DOHH2 (cell line): Measurements from ENCODE around the gene FGFR3.
"Not testable (repeated sequence)": the region's sequence is repeated elsewhere in the genome, so short reads cannot be mapped to it uniquely, and the experiment has no call there.

ENCODE experiments used
- H3F3A ChIP-seq: fragments of 200-600 bp; sonication (generic), shearing (Covaris generic); 2 replicates; pipeline ENCODE4 v1.6.0; 2016; ENCODE audit warnings: antibody characterized with exemption, mild to moderate bottlenecking; ENCODE audit not compliant: control insufficient read depth, insufficient read depth
- H3K27ac ChIP-seq: fragments of 200-600 bp; sonication (generic); 2 replicates; pipeline ENCODE4 v1.5.1; 2014; ENCODE audit warnings: low read depth, mild to moderate bottlenecking, low read length, moderate library complexity
- H3K27me3 ChIP-seq: fragments of 200-600 bp; sonication (generic); 2 replicates; pipeline ENCODE4 v1.6.1; 2014; ENCODE audit warnings: mild to moderate bottlenecking, low read length, mixed read lengths; ENCODE audit not compliant: control insufficient read depth
- H3K36me3 ChIP-seq: fragments of 200-600 bp; sonication (generic); 2 replicates; pipeline ENCODE4 v1.6.1; 2014; ENCODE audit warnings: mild to moderate bottlenecking, low read length, moderate library complexity, mixed read lengths; ENCODE audit not compliant: control insufficient read depth
- H3K4me1 ChIP-seq: fragments of 200-600 bp; sonication (generic); 2 replicates; pipeline ENCODE4 v1.6.1; 2014; ENCODE audit warnings: mild to moderate bottlenecking, low read length, mixed read lengths; ENCODE audit not compliant: control insufficient read depth
- H3K4me2 ChIP-seq: fragments of 200-600 bp; sonication (generic); 2 replicates; pipeline ENCODE4 v1.6.0; 2014; ENCODE audit warnings: mild to moderate bottlenecking, low read length, moderate library complexity
- H3K4me3 ChIP-seq: fragments of 200-600 bp; sonication (generic); 2 replicates; pipeline ENCODE4 v1.5.1; 2014; ENCODE audit warnings: mild to moderate bottlenecking, low read length, mixed read lengths
- H3K79me2 ChIP-seq: fragments of 200-600 bp; sonication (generic); 2 replicates; pipeline ENCODE4 v1.6.1; 2014; ENCODE audit warnings: mild to moderate bottlenecking, low read length, mixed read lengths; ENCODE audit not compliant: control insufficient read depth
- H3K9me2 ChIP-seq: fragments of 200-600 bp; sonication (generic); replicated peaks from 2 replicates; pipeline ENCODE4 v1.6.1; 2014; ENCODE audit warnings: mild to moderate bottlenecking, low read length, mixed read lengths; ENCODE audit not compliant: control insufficient read depth
- H3K9me3 ChIP-seq: fragments of 200-600 bp; sonication (generic); 2 replicates; pipeline ENCODE4 v1.6.1; 2014; ENCODE audit warnings: antibody characterized with exemption, low read length, mixed read lengths; ENCODE audit not compliant: control insufficient read depth, insufficient read depth
- H4K20me1 ChIP-seq: fragments of 200-600 bp; sonication (generic); 2 replicates; pipeline ENCODE4 v1.6.0; 2014; ENCODE audit warnings: low read depth, mild to moderate bottlenecking, antibody characterized with exemption, low read length, moderate library complexity; ENCODE audit not compliant: control insufficient read depth, insufficient read depth
- CTCF ChIP-seq: fragments of 200-600 bp; sonication (generic); IDR thresholded peaks from one replicate; pipeline ENCODE4 v1.5.1; 2014; ENCODE audit warnings: antibody characterized with exemption, mild to moderate bottlenecking, low read depth, low read length; ENCODE audit not compliant: poor library complexity, severe bottlenecking
- EZH2phosphoT487 ChIP-seq: fragments of 200-600 bp; sonication (generic); IDR thresholded peaks from 2 replicates; pipeline ENCODE4 v1.6.1; 2017; ENCODE audit warnings: borderline replicate concordance, mild to moderate bottlenecking, antibody characterized with exemption, low read length, moderate library complexity, mixed read lengths

The FGFR3 gene

DNA sequence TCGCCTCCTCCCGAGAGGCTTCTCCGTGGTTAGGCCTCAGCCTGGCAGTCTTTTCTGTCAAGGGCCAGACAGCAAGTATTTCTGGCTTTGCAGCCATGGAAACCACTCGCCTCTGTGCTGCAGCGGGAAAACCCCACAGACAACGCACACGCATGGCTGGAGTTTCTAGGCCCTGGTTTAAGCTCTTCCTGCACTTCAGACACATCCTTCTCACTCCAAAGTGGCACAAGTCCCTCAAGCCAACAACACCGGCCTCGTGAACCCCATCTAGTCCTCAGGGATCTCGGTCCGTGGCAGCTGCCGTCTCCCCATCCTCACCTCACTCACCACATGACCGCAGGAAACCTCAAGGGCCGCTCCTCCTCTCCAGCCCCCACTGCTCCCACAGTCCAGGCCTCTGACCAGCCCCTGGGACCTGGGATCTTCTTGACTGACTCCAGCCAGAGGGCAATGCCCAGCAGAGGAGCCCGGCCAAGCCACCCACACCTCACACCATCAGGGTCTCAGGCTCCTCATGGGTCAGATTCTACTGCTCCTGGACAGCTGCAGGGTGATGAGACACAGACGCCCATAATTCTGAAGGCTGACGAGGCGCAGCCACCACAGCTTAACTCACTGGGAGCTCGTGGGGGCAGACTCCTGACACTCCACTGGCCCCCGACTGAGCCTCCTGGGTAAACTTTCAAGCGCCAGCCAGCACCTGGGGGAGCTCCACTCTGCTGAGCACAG lies 41.1 kb downstream of the FGFR3 start:
- H3K36me3 ChIP-seq = peaks cover 76% of the 10 kb centered on the region
- no peak for TF ChIP-seq CTCF

GRCh38 chr4:1835836-1836235 lies 42.7 kb downstream of the FGFR3 start:
- H3F3A ChIP-seq, H3K4me3 ChIP-seq, H3K27ac ChIP-seq, H3K27me3 ChIP-seq, H3K79me2 ChIP-seq, H3K4me2 ChIP-seq, H3K9me2 ChIP-seq, H3K9me3 ChIP-seq, H4K20me1 ChIP-seq: not testable (repeated sequence)
- peaks cover 81% of the 10 kb centered on the region for H3K36me3 ChIP-seq
- peaks cover 19% of the 10 kb centered on the region for H3K4me1 ChIP-seq

More for the DNA sequence above, 41.1 kb downstream of the FGFR3 start:
- H3K4me3 ChIP-seq = no peak overlapping the region
- no peaks in the 10 kb centered on the region for H3K27me3 ChIP-seq
- no peaks in the 10 kb centered on the region; the same call in 1 of the 2 replicates for H4K20me1 ChIP-seq
- H3K9me3 ChIP-seq = no peaks in the 10 kb centered on the region
- H3F3A ChIP-seq = no peaks in the 10 kb centered on the region
- no peaks in the 10 kb centered on the region; the same call in 1 of the 2 replicates for H3K79me2 ChIP-seq
- no peaks in the 10 kb centered on the region for H3K9me2 ChIP-seq
- peak overlapping the region; percentile 37 for H3K4me2 ChIP-seq
- no peak overlapping the region for H3K27ac ChIP-seq
- peaks cover 19% of the 10 kb centered on the region for H3K4me1 ChIP-seq

DNA sequence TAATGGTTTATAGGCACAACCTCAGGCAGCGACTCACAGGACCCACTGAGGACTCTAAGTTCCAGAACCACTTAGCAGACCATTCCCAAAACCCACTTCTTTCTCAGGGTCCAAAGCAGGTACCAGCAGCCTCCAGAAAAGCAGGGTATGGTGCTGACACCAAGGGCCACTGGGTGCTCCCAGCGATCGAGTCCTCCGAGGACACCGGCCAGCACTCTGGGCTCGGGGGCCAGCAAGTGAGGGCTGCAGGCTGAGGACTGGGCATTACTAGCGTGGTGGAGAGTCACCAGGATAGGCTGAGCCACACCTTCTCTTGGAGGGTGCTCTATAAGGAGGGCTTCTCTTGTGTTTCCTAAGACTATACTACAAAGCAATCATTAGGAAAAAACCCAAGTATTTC lies 43.6 kb downstream of the FGFR3 start:
- Histone ChIP-seq H3K9me2 (no peaks in the 10 kb centered on the region), H3K79me2 (peaks cover 7% of the 10 kb centered on the region), H3K4me2 (no peak overlapping the region), H3K9me3 (no peaks in the 10 kb centered on the region), H3K4me1 (peaks cover 19% of the 10 kb centered on the region), H3K27me3 (no peaks in the 10 kb centered on the region), H3F3A (no peaks in the 10 kb centered on the region), H3K27ac (no peak overlapping the region), H3K4me3 (no peak overlapping the region), H3K36me3 (peaks cover 81% of the 10 kb centered on the region), H4K20me1 (no peaks in the 10 kb centered on the region; the same call in 1 of the 2 replicates)
- TF ChIP-seq EZH2phosphoT487 = no peak
- no peak for TF ChIP-seq CTCF

DNA sequence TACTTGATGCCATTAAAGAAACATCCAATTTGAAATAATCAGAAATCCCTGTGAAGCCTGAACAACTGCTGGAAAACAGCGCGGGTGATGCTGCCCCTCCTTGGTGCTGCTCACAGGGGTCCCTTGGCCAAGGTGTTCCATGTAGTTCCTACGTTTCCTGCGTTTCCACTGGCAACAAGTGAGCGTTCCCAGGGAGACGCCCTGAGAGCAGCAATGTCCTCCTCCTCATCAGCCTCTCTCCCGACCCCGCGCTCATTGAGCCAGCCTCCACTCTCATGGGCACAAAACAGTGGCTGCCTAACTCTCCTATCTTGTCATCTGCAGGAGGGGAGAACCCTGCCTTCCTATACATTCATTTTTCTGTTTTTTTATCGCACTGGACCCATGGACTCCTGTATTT lies 44.0 kb downstream of the FGFR3 start:
- H3K36me3 ChIP-seq = peaks cover 83% of the 10 kb centered on the region
- H4K20me1 ChIP-seq = no peaks in the 10 kb centered on the region; the same call in 1 of the 2 replicates
- H3K27me3 ChIP-seq = no peaks in the 10 kb centered on the region
- no peak overlapping the region for H3K4me3 ChIP-seq
- no peaks in the 10 kb centered on the region for H3K9me3 ChIP-seq
- peaks cover 11% of the 10 kb centered on the region for H3K79me2 ChIP-seq
- no peak overlapping the region for H3K4me2 ChIP-seq
- H3K4me1 ChIP-seq = peaks cover 19% of the 10 kb centered on the region
- H3K27ac ChIP-seq = no peak overlapping the region
- TF ChIP-seq EZH2phosphoT487 = no peak
- TF ChIP-seq CTCF = no peak
- H3F3A ChIP-seq = no peaks in the 10 kb centered on the region
- H3K9me2 ChIP-seq = no peaks in the 10 kb centered on the region
